GM18526 (cell line): ENCODE measurements around the gene MPL.

Source experiments
- POLR2A ChIP-seq: IDR thresholded peaks from 3 replicates; pipeline ENCODE4 v1.6.1; 2011; ENCODE audit not compliant: insufficient read length; ENCODE audit errors: extremely low read depth

Gene MPL

DNA sequence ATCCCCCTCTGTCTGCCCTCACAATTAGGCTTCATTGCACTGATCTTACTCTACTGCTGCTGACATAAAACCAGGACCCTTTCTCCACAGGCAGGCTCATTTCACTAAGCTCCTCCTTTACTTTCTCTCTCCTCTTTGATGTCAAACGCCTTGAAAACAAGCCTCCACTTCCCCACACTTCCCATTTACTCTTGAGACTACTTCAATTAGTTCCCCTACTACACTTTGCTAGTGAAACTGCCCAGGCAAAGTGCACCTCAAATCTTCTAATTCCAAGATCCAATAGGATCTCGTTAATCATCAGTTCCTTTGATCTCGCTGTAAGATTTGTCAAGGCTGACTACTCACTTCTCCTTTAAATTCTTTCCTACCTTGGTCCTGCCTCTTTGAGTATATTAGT is 15.3 kb downstream of the MPL start:
- TF ChIP-seq POLR2A = no peak

DNA sequence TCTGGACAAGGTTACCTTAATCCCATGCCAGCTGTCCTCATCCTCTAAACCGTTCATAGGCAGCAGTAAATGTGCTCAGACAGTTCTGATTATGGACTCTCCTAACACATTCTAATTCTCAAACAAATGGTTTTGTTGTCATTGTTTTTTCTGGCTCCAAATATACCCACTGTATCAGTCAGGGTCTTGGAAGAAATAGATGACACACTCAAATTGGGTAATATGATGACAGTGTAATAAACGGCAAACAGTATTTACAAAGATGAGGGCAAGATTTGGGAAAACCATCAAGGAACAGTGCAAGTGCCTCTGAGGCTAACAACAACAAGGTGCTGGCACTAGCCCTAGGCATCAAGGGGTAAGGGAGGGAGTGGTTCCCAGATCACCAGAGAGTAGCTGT is 16.9 kb downstream of the MPL start:
- TF ChIP-seq POLR2A = no peak

DNA sequence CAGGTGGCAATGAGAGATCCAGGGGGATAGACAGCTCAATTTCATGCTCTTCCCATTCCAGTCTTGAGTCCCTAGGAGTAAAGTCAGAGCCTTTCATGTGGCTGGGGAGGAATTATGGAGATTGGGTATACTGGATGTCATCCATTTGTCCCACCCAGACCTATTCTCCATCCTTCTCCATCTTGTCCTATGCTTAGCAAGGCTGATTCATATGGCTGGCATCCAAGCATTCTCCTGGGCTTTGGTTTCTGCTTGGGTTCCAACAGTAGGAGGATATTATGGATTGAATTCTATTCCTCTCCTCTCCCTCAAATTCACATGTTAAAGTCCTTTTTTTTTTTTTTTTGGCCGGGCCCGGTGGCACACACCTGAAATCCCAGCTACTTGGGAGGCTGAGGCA is 17.3 kb downstream of the MPL start:
- no peak for TF ChIP-seq POLR2A

DNA sequence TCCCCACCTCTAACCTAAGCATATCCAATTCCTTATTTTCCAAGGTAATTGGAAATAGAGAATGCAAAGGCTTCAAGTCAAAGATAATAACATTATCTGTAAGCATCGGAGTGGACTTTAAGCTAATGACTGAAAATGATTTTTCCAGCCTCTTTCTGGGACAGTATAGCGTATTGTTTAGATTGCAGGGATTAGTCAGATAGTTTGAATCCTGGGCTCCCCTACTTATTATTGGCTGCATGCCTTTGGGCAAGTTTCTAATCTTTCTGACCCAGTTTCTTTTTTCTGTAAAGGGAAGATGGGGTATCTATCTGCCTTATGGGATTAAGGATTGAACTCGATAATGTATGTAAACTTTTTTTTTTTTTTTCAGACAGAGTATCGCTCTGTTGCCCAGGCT is 19.6 kb downstream of the MPL start:
- TF ChIP-seq POLR2A = no peak

DNA sequence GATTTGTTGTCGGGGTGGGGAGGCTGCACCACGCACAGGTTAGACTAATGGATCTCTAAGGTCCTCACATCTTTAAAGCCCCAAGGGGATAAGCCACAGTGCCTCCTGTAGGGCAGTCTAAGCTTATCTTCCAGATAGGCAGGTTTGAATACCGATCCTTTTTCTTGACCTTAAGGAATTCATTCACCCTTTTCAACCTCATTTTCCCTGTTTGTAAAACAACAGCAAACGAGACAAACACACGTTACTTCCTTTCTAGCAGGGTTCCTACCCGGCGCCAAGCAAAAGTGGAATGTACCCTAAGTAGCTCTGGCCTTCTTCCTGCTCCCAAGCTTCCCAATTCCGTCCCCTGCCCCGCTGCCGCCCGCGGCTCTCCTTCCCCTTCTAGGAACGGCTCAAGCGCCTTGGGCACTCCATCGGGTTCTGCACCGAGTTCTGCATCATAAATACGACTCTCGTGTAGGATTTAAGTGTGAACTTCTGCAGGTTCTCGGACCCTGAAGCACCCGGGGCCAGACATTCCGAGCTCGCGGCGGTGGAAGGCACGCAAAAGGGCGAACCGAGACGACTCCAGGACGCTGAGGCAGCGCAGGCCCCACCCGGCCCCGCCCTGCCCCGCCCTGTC is 20.6 kb downstream of the MPL start:
- TF ChIP-seq POLR2A = peak; percentile 52

DNA sequence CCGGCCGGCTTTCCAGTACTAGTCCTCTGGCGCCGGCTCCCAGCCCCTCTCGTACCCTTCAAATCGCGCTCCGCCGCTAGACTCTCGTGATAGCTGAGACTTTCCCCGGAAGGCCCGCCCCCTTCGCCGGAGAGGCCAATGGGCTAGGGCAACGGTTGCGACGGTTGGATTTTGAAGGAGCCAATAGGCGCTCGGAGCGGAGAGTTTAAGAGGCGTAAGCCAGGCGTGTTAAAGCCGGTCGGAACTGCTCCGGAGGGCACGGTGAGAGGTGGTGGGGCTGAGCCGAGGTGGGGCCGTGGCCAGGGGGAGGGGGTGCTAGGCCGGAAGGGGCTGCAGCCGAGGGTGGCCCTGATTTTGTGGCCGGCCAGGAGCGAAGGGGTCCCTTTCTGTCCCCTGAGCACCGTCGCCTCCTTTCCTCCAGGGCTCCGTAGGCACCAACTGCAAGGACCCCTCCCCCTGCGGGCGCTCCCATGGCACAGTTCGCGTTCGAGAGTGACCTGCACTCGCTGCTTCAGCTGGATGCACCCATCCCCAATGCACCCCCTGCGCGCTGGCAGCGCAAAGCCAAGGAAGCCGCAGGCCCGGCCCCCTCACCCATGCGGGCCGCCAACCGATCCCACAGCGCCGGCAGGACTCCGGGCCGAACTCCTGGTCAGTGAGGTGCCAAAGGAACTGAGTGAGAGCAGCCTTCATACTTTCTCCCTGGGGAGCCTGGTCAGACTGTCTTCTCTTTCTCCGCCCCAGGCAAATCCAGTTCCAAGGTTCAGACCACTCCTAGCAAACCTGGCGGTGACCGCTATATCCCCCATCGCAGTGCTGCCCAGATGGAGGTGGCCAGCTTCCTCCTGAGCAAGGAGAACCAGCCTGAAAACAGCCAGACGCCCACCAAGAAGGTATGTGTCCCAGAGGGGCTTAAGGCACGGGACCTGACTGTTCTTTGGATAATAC is 21.4 kb downstream of the MPL start, which contains the start of gene CDC20:
Gene CDC20, plus strand, starts transcription at position 236 of the 948 bp plus-strand sequence. Its CDS starts 235 bp downstream, at position 471.
- peak; percentile 75 for TF ChIP-seq POLR2A

DNA sequence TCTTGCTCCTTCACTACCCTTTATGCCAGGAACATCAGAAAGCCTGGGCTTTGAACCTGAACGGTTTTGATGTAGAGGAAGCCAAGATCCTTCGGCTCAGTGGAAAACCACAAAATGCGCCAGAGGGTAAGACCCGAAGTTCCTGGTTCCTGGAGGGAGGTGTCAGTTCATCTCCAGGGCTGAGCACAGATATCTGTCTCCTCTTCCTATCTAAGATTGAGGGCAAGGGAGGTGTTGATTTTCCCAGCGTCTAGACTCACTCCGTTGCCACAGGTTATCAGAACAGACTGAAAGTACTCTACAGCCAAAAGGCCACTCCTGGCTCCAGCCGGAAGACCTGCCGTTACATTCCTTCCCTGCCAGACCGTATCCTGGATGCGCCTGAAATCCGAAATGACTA is 22.1 kb downstream of the MPL start:
- TF ChIP-seq POLR2A = no peak

DNA sequence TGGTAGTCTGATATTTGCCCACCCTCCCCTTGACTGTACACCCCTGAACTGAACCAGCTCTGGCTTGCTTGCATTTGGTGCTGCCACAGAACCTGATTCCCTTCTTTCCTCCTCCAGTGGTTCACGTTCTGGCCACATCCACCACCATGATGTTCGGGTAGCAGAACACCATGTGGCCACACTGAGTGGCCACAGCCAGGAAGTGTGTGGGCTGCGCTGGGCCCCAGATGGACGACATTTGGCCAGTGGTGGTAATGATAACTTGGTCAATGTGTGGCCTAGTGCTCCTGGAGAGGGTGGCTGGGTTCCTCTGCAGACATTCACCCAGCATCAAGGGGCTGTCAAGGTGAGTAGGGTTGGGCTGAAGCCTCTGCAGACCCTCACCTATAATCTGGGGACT is 23.0 kb downstream of the MPL start:
- TF ChIP-seq POLR2A = no peak

DNA sequence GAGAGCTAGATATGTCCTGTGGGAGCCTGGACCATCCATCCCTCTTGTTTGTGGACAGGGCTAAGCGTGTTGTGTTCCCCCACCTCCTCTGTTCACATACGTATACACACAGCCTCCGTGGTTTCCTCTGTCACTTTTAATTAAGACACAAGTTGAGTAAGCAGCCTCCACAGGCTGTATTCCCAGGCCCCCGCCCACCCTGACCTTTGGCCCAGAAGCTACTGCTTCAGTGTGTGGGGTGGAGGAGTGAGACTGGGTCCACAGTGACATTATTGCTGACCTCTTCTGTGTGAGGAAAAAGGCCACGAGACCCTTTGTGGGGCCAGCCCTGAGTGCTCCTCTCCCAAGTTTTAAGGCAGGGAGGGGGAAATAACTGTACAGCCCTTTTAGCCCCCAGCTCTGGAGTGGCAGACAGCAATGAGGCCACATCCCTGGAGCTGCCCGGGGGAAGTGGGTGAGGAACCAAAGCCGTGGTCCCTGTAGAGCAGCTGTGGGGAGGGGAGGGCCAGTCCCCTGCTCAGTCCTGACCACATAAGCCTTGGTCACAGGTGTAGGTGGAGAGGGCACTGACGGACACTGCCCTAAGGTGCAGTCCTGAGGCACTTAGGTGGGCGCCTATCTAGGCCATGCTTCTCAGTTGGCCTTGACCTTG is 25.8 kb downstream of the MPL start:
- no peak for TF ChIP-seq POLR2A

DNA sequence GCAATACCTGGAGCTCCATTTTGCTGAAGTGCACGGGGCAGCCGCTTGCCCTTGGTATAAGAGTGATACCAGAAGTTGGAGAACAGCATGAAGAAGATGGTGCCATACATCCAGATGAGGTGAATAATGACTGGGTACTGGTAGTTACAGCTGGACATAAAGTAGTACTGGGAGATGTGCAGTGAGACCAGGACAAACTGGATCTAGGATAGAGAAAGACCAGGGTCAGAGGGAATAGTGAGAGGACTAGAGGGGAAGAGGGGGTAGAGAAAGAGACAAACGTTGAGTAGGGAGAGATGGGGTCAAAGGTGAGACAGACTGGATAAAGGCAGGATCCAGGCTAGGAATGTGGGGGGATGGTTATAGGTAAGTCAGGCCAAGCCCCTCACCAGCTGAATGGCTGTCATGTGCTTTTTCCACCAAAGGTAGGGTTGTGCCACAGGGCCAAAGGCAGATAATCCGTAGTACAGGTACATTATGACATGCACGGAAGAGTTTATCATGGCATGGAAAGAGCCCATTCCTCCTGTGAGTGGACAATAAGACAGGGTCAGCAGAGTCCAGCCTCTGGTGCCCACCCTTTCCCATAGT is 26.4 kb downstream of the MPL start:
- no peak for TF ChIP-seq POLR2A

DNA sequence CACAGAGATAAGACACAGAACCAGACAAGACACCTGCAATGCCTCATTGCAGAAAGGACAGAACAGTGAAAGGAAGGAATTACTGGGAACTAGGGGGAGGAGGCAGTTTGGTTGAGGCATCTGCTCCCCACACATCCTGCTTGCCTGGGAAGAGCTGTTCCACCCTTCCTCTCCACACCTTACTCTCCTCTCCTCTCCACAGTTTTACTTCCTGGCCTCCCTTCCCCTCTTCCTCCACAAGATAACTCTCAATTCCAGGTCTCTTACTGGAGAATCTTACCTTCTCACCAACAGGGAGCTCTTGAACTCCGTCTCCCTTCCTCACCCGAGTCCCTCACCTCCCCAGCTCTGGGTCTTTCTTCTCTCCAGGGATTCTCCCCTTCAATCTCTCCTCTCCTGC is 28.1 kb downstream of the MPL start:
- no peak for TF ChIP-seq POLR2A

DNA sequence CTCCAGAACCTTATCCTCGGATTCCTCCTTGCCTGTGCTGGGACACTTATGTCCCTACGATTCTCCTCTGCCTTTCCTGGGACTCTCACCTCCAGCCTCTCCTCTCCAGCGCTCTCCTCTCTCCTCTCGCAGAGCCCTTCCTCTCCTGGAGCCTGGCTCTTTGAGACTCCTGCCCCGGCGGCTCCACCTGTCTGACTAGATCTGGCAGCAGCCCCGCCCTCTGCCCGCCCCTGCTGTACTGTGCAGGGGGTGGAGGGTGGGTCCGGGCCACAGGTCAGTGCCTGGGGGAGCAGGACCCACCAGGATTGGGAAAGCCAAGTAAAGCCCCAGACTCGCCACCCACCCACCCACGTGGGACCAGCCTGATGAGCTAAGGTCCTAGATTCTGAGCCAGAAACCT is 28.6 kb downstream of the MPL start:
- no peak for TF ChIP-seq POLR2A

DNA sequence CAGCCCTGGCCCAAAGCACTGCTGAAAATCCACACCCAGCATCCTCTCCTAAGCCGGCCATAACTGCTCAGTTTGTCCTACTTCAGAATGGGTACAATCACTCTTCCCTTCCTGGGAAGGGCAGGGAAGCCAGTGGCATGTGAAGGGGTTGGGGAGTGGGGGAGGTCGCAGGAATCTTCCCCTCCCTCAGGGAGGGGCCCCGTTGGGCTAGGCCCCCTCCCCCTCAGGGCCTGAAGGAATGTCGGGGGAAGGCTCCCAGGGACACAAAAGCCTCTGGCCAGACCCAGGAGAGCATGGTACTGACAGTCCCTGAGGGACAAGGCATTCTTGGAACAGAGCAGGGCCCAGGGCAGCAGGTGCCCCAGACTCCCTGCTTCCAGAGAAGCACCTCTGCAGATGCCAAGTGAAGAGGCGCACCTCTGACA is 29.0 kb downstream of the MPL start:
- TF ChIP-seq POLR2A = no peak

DNA sequence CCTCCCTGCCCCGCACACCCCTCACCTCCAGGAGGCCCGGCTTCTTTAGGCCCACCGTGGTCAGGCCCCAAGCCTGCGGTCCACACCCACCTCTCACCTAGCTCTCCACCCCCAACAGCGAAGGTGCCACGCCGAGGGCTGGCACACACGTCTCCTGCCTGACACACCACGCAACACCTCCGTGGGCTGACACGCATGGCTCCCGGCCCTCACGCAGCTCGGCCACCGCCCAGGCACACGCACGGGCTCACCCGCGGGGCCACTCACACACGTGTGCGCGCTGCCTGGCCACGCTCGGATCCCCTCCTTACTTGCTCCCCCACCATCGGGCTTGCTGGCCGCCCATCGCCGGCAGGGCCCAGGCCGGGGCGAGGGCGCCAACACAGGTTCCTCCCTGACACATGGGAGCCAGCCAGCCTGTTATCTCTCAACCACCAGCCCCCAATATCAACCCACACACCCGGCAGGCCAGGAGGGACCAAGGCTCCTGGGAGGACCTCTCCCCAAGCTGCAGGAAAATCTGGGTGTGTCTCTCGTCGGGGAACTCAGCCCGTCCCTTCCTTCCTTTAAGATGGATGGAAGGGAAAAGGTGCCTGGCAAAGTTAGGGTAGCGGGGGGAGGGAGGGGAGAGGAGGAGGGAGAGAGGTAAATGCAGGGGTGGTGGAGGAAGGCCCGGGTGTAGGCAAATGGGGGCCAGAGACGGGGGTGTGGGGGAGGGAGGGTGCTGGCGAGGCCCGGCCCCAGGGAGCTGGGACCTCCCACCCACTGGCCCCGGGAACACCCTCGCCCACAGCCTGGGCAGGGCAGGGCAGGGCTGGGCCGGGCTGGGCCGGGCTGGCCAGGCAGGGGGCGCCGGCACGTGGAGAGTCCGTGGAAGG is 29.6 kb downstream of the MPL start:
- TF ChIP-seq POLR2A = no peak
